GM13977 (cell line): ENCODE results near the gene XRN2.

Experiments
- DNase-seq: peaks from one replicate; pipeline ENCODE4 v3.0.0; 2012; ENCODE audit warnings: low spot score
- CTCF ChIP-seq: IDR thresholded peaks from 2 replicates; pipeline ENCODE4 v1.5.1; 2012; ENCODE audit warnings: mild to moderate bottlenecking, control low read depth; ENCODE audit not compliant: insufficient read depth; ENCODE audit errors: extremely low read depth, missing control alignments
- in situ Hi-C: fragments of 300-500 bp; cut with MboI; formaldehyde crosslinking; loops from one replicate; pipeline ENCODE4 v1.12.0; 2022; ENCODE audit warnings: low sequenced_read_pairs, low pct_unique_long_range_greater_than_20kb, mixed read lengths, inconsistent platforms; ENCODE audit not compliant: unreplicated experiment

The XRN2 gene

GRCh38 chr20:21303061-21303871 lies at the start of gene XRN2:
Gene XRN2 (plus strand): TSS chr20:21303331. CDS start chr20:21303399, 68 bp downstream.
- in situ Hi-C loops: no loop called here
- TF ChIP-seq CTCF: peak; percentile 26
- peak; percentile 94 for DNase-seq

- DNase-seq: no peak
- in situ Hi-C loops: no loop called here
- no peak for TF ChIP-seq CTCF
These were observed 45.9 kb upstream of the XRN2 start for GRCh38 chr20:21257192-21257591.

- no peak for DNase-seq
- no peak for TF ChIP-seq CTCF
- in situ Hi-C loops: no loop called here
These were observed 44.7 kb upstream of the XRN2 start for GRCh38 chr20:21258411-21258810.

GRCh38 chr20:21259346-21259745 lies 43.8 kb upstream of the XRN2 start:
- in situ Hi-C loops: no loop called here
- TF ChIP-seq CTCF: no peak
- DNase-seq: no peak

- in situ Hi-C loops: no loop called here
- no peak for DNase-seq
- TF ChIP-seq CTCF: no peak
These were observed 40.3 kb upstream of the XRN2 start for GRCh38 chr20:21262812-21263211.

GRCh38 chr20:21265261-21266190 lies 37.6 kb upstream of the XRN2 start:
- no peak for TF ChIP-seq CTCF
- DNase-seq: no peak
- in situ Hi-C loops: no loop called here
